Neural progenitor cell (in vitro differentiated cells): Measurements from ENCODE around the gene KCNIP1.

Experiments used
- EZH2 ChIP-seq: fragments of 200-600 bp; sonication (generic); IDR thresholded peaks from 2 replicates; pipeline ENCODE4 v1.6.1; 2017; ENCODE audit warnings: antibody characterized with exemption, mild to moderate bottlenecking, moderate library complexity
- EZH2phosphoT487 ChIP-seq: fragments of 200-600 bp; sonication (generic); IDR thresholded peaks from 2 replicates; pipeline ENCODE4 v1.6.1; 2017; ENCODE audit warnings: antibody characterized with exemption
- TF ChIP-seq, protein P1 (sequence below): fragments of 200-600 bp; sonication (generic); IDR thresholded peaks from 2 replicates; pipeline ENCODE4 v1.5.1; 2017; ENCODE audit warnings: antibody characterized with exemption, mild to moderate bottlenecking

DNA sequence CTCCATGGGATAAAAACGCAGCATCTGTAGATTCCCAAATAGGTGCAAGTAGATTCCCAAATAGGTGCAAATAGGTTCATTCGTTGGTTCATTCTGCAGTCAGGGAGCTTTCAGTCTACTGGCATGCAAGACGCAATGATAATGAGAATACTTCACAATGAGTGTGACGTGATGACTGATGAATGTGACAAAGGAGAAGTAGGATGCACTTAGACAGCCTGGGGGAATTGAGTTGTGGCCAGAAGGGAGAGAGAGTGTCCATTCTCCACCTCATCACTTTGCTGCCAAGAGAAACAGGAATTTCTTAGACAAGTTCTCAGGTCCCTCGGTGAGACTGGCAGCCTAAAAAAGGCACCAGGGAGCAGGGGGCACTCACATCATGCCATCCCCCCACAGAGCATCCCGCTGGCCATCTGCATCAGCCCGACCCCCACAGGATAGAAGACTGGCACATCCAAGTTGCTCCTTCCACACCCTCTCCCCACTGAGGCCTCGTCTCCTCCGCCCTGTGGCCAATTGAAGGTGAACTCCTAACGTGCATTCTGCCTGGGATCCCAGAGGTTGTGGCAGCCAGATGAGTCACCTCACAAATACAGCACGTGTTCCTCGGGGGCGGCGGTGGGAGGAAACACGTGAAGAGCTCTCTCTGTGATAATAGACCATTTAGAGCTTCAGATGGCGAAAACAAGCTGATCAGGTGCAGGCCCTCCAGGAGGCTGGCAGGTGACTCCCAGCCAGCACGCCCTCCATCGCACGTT lies 19.9 kb upstream of the KCNIP1 start:
- TF ChIP-seq, protein P1, sequence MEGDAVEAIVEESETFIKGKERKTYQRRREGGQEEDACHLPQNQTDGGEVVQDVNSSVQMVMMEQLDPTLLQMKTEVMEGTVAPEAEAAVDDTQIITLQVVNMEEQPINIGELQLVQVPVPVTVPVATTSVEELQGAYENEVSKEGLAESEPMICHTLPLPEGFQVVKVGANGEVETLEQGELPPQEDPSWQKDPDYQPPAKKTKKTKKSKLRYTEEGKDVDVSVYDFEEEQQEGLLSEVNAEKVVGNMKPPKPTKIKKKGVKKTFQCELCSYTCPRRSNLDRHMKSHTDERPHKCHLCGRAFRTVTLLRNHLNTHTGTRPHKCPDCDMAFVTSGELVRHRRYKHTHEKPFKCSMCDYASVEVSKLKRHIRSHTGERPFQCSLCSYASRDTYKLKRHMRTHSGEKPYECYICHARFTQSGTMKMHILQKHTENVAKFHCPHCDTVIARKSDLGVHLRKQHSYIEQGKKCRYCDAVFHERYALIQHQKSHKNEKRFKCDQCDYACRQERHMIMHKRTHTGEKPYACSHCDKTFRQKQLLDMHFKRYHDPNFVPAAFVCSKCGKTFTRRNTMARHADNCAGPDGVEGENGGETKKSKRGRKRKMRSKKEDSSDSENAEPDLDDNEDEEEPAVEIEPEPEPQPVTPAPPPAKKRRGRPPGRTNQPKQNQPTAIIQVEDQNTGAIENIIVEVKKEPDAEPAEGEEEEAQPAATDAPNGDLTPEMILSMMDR: no peak
- TF ChIP-seq EZH2: no peak
- TF ChIP-seq EZH2phosphoT487: no peak
